Measurements from ENCODE around the gene TFDP1.

Gene TFDP1

DNA sequence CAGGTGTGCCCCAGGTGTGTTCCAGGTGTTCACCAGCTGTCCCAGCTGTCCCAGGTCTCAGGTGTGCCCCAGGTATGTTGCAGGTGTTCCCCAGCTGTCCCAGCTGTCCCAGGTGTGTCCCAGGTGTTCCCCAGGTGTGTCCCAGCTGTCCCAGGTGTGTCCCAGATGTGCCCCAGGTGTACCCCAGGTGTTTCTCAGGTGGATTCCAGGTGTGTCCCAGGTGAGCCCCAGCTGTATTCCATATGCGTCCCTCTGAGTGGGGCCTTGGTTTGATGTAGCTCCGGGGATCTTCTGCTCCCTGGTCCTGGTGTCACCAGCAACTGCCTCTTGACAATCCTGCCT lies 81.7 kb downstream of the TFDP1 start:
- no peaks in the 10 kb centered on the region for H3K9me3 ChIP-seq (ENCODE audit: insufficient read depth, low read length, severe bottlenecking)
- H3K4me2 ChIP-seq (ENCODE audit: insufficient read depth, low read length): no peak overlapping the region
- H3K27me3 ChIP-seq (ENCODE audit: insufficient read depth, low read length, poor library complexity): no peaks in the 10 kb centered on the region
- no peaks in the 10 kb centered on the region for H3K36me3 ChIP-seq (ENCODE audit: insufficient read depth, low read length)
- no peak overlapping the region for H3K9ac ChIP-seq (ENCODE audit: low read depth, low read length)
- no peak overlapping the region for H3K27ac ChIP-seq (ENCODE audit: low read length)
- no peaks in the 10 kb centered on the region; the same call in 1 of the 2 replicates for H3K4me1 ChIP-seq (ENCODE audit: insufficient read depth, low read length)
- no peak for ATAC-seq (ENCODE audit: insufficient read depth, low read depth)
- no peak for TF ChIP-seq EZH2 (IDR thresholded peaks at IDR 0.05; ENCODE audit: borderline replicate concordance, low read depth, low read length, severe bottlenecking)
- TF ChIP-seq, protein P1, sequence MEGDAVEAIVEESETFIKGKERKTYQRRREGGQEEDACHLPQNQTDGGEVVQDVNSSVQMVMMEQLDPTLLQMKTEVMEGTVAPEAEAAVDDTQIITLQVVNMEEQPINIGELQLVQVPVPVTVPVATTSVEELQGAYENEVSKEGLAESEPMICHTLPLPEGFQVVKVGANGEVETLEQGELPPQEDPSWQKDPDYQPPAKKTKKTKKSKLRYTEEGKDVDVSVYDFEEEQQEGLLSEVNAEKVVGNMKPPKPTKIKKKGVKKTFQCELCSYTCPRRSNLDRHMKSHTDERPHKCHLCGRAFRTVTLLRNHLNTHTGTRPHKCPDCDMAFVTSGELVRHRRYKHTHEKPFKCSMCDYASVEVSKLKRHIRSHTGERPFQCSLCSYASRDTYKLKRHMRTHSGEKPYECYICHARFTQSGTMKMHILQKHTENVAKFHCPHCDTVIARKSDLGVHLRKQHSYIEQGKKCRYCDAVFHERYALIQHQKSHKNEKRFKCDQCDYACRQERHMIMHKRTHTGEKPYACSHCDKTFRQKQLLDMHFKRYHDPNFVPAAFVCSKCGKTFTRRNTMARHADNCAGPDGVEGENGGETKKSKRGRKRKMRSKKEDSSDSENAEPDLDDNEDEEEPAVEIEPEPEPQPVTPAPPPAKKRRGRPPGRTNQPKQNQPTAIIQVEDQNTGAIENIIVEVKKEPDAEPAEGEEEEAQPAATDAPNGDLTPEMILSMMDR (IDR thresholded peaks at IDR 0.05; ENCODE audit: borderline replicate concordance, extremely low read depth, low read length, poor library complexity, severe bottlenecking): no peak
- H2AFZ ChIP-seq (ENCODE audit: low read depth, low read length): no peak overlapping the region
- peaks cover 29% of the 10 kb centered on the region for H4K20me1 ChIP-seq (ENCODE audit: insufficient read depth, low read length)
- no peak overlapping the region for H3K4me3 ChIP-seq (ENCODE audit: low read depth in 1 of 2, low read length in 2 of 2)
- no peaks in the 10 kb centered on the region for H3K79me2 ChIP-seq (ENCODE audit: insufficient read depth, low read length)
- DNase-seq: no peak

DNA sequence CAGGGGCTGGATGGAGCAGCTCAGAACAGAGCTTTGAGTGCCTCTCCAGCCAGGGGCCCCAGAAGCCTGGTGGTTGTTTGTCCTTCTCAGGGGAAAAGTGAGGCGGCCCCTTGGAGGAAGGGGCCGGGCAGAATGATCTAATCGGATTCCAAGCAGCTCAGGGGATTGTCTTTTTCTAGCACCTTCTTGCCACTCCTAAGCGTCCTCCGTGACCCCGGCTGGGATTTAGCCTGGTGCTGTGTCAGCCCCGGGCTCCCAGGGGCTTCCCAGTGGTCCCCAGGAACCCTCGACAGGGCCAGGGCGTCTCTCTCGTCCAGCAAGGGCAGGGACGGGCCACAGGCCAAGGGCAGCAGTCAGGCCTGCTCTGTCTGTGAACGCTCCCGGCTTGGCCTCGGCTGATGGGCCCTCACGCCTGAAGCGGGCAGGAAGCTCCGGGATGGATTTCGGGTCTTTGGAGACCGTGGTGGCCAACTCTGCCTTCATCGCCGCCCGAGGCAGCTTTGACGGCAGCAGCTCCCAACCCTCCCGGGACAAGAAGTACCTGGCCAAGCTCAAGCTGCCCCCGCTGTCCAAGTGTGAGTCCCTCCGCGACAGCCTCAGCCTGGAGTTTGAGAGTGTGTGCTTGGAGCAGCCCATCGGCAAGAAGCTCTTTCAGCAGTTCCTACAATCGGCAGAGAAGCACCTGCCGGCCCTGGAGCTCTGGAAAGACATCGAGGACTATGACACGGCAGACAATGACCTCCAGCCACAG lies 82.6 kb downstream of the TFDP1 start, which contains the start of gene GRK1:
Gene GRK1, plus strand, starts transcription at position 269 of the 751 bp plus-strand sequence. Its CDS starts 168 bp downstream, at position 437.
- no peak within 1 kb of the TSS for H3K4me2 ChIP-seq (ENCODE audit: insufficient read depth, low read length)
- TF ChIP-seq, protein P1 (IDR thresholded peaks at IDR 0.05; ENCODE audit: borderline replicate concordance, extremely low read depth, low read length, poor library complexity, severe bottlenecking): no peak
- TF ChIP-seq EZH2 (IDR thresholded peaks at IDR 0.05; ENCODE audit: borderline replicate concordance, low read depth, low read length, severe bottlenecking): no peak
- no peak within 1 kb of the TSS for H3K9ac ChIP-seq (ENCODE audit: low read depth, low read length)
- ATAC-seq (ENCODE audit: insufficient read depth, low read depth) (no peak; the same call in 2 of the 3 replicates), DNase-seq (no peak)
- no peaks in the 10 kb centered on the region for H3K9me3 ChIP-seq (ENCODE audit: insufficient read depth, low read length, severe bottlenecking)
- H2AFZ ChIP-seq (ENCODE audit: low read depth, low read length): no peak within 1 kb of the TSS
- H3K4me3 ChIP-seq (ENCODE audit: low read depth in 1 of 2, low read length in 2 of 2): no peak within 1 kb of the TSS
- H3K27me3 ChIP-seq (ENCODE audit: insufficient read depth, low read length, poor library complexity): no peaks in the 10 kb centered on the region
- no peaks in the 10 kb centered on the region for H3K36me3 ChIP-seq (ENCODE audit: insufficient read depth, low read length)
- peaks cover 29% of the 10 kb centered on the region for H4K20me1 ChIP-seq (ENCODE audit: insufficient read depth, low read length)
- H3K79me2 ChIP-seq (ENCODE audit: insufficient read depth, low read length): no peaks in the 10 kb centered on the region
- no peak within 1 kb of the TSS for H3K27ac ChIP-seq (ENCODE audit: low read length)
- no peaks in the 10 kb centered on the region; the same call in 1 of the 2 replicates for H3K4me1 ChIP-seq (ENCODE audit: insufficient read depth, low read length)

DNA sequence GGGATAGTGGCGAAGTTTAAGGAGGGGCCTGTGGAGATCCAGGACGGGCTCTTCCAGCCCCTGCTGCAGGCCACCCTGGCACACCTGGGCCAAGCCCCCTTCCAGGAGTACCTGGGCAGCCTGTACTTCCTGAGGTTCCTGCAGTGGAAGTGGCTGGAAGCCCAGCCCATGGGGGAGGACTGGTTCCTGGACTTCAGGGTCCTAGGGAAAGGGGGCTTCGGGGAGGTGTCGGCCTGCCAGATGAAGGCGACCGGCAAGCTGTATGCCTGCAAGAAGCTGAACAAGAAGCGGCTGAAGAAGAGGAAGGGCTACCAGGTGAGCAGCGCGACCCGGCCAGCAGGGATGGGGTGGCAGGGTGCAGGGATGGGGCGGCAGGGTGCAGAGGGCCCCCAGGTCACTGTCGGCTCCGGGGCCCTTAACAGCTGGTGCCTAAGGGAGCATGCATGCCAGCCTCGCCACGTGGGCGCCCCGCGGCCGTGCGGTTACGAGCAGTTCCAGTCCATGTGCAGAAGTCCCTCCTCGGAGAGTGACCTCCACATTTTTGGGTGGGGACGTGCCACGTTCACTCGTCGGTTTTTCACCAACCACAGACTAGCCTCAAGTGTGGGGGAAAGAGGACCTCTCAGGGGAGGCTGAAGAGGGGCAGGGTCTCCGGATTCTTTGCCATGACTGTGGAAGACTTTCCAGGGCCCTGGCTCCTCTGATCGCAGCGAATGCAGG lies 83.4 kb downstream of the TFDP1 start:
- no peak for ATAC-seq (ENCODE audit: insufficient read depth, low read depth)
- Histone ChIP-seq H3K4me1 (ENCODE audit: insufficient read depth, low read length) (no peaks in the 10 kb centered on the region; the same call in 1 of the 2 replicates), H3K9me3 (ENCODE audit: insufficient read depth, low read length, severe bottlenecking) (no peaks in the 10 kb centered on the region), H2AFZ (ENCODE audit: low read depth, low read length) (no peak overlapping the region), H3K36me3 (ENCODE audit: insufficient read depth, low read length) (no peaks in the 10 kb centered on the region), H4K20me1 (ENCODE audit: insufficient read depth, low read length) (peaks cover 29% of the 10 kb centered on the region), H3K79me2 (ENCODE audit: insufficient read depth, low read length) (no peaks in the 10 kb centered on the region), H3K4me2 (ENCODE audit: insufficient read depth, low read length) (no peak overlapping the region), H3K27me3 (ENCODE audit: insufficient read depth, low read length, poor library complexity) (no peaks in the 10 kb centered on the region), H3K9ac (ENCODE audit: low read depth, low read length) (no peak overlapping the region), H3K4me3 (ENCODE audit: low read depth in 1 of 2, low read length in 2 of 2) (no peak overlapping the region), H3K27ac (ENCODE audit: low read length) (no peak overlapping the region)
- no peak for DNase-seq
- TF ChIP-seq, protein P1 (IDR thresholded peaks at IDR 0.05; ENCODE audit: borderline replicate concordance, extremely low read depth, low read length, poor library complexity, severe bottlenecking): no peak
- TF ChIP-seq EZH2 (IDR thresholded peaks at IDR 0.05; ENCODE audit: borderline replicate concordance, low read depth, low read length, severe bottlenecking): no peak
